Measurements from ENCODE around the gene SCN4A.

The SCN4A gene

DNA sequence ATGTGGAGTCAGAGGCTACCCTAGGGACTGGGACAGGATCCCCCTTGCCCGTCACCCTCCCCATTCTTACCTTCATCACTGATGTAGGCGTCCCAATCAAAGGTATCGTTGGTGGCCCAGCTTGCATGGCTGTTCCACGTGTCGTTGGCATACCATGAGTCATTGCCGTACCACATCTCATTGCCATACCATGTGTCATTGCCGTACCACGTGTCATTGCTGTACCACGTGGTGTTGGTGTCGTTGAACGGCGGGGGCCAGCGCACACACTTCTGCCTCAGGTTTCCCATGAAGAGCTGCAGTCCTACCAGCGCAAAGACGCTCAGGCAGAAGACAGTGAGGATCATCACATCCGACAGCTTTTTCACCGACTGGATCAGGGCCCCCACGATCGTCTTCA, 4.8 kb downstream of the SCN4A start:
- TF ChIP-seq, protein P1, sequence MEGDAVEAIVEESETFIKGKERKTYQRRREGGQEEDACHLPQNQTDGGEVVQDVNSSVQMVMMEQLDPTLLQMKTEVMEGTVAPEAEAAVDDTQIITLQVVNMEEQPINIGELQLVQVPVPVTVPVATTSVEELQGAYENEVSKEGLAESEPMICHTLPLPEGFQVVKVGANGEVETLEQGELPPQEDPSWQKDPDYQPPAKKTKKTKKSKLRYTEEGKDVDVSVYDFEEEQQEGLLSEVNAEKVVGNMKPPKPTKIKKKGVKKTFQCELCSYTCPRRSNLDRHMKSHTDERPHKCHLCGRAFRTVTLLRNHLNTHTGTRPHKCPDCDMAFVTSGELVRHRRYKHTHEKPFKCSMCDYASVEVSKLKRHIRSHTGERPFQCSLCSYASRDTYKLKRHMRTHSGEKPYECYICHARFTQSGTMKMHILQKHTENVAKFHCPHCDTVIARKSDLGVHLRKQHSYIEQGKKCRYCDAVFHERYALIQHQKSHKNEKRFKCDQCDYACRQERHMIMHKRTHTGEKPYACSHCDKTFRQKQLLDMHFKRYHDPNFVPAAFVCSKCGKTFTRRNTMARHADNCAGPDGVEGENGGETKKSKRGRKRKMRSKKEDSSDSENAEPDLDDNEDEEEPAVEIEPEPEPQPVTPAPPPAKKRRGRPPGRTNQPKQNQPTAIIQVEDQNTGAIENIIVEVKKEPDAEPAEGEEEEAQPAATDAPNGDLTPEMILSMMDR (IDR thresholded peaks at IDR 0.05; ENCODE audit: extremely low read depth, insufficient read depth, missing control alignments), result no peak
- no peak for DNase-seq (ENCODE audit: low spot score)

DNA sequence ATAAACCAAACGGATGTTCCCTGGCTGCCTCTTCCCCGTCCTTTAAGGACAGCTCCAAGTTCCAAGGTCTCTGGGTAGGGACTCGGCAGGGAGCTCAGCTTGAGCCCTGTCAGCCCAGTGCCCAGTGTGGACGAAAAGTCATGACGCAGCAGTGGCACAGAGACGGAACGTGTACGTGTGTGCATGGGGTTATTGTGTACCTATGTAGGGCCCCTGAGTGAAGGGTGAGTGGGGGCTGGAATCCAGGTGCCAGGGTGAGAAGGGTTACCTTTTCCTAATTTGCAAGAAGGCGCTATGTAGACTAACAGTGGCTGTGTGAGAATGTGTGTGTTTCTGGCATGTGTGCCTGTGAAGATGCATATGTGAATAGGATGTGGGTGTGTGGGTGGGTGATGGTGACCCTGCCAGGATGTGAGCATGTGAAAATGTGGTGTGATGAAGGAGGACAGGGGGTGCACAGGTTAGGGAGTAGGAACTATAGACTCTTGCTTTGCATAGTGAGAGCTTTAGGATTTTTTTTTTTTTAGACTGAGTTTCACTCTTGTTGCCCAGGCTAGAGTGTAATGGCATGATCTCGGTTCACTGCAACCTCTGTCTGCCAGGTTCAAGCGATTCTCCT, 6.0 kb downstream of the SCN4A start:
- in situ Hi-C loops (cut with MboI; ENCODE audit: low pct_unique_long_range_greater_than_20kb, low sequenced_read_pairs, unreplicated experiment), result no loop called here
- DNase-seq (ENCODE audit: low spot score), result peak; percentile 54
- TF ChIP-seq, protein P1 (IDR thresholded peaks at IDR 0.05; ENCODE audit: extremely low read depth, insufficient read depth, missing control alignments), result no peak

More for the DNA sequence above, 4.8 kb downstream of the SCN4A start:
- in situ Hi-C loops (cut with MboI; ENCODE audit: low pct_unique_long_range_greater_than_20kb, low sequenced_read_pairs, unreplicated experiment), result no loop called here

DNA sequence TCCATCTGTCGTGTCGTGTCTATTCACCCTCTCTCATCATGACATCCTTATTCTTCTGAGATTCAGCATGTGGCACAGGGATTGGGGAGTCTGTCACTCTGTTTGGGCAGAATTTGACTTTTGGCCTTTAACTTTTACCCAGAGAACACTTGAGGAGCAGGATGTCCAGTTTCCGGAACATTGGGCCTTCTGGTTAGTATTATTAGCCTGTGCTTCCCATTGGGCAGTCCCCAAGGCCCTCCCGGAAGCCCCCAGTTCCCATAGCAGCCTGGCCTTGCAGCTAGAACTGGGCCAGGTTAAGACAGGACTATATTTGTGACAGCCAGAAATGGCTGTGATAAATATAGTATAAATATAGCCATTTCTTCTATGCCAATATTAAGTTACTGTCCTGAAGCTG, 9.6 kb downstream of the SCN4A start:
- DNase-seq (ENCODE audit: low spot score), result no peak
- TF ChIP-seq, protein P1 (IDR thresholded peaks at IDR 0.05; ENCODE audit: extremely low read depth, insufficient read depth, missing control alignments), result no peak
- in situ Hi-C loops (cut with MboI; ENCODE audit: low pct_unique_long_range_greater_than_20kb, low sequenced_read_pairs, unreplicated experiment), result no loop called here

DNA sequence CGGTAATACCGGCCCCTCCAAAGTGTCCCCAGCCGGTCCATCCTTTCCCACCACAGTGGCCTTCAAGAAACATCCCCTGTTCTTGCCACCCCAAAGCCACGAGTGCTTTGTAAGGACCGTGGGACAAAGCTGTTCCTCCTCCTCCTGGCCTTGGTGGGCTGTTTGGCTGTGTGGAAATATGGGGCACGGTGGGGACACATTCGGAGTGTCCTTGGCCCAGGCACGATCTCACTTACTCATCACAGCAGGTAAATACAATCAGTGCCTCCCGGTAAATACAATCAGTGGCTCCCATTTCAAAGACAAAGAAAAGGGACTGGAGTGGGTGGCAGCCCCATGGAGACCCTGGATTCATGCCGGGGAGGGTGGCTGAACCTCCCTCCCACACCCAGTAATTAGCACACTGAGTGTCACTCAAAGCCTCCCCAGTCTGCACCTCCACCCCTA, 10.4 kb downstream of the SCN4A start:
- in situ Hi-C loops (cut with MboI; ENCODE audit: low pct_unique_long_range_greater_than_20kb, low sequenced_read_pairs, unreplicated experiment), result no loop called here
- DNase-seq (ENCODE audit: low spot score), result no peak
- TF ChIP-seq, protein P1 (IDR thresholded peaks at IDR 0.05; ENCODE audit: extremely low read depth, insufficient read depth, missing control alignments), result no peak

DNA sequence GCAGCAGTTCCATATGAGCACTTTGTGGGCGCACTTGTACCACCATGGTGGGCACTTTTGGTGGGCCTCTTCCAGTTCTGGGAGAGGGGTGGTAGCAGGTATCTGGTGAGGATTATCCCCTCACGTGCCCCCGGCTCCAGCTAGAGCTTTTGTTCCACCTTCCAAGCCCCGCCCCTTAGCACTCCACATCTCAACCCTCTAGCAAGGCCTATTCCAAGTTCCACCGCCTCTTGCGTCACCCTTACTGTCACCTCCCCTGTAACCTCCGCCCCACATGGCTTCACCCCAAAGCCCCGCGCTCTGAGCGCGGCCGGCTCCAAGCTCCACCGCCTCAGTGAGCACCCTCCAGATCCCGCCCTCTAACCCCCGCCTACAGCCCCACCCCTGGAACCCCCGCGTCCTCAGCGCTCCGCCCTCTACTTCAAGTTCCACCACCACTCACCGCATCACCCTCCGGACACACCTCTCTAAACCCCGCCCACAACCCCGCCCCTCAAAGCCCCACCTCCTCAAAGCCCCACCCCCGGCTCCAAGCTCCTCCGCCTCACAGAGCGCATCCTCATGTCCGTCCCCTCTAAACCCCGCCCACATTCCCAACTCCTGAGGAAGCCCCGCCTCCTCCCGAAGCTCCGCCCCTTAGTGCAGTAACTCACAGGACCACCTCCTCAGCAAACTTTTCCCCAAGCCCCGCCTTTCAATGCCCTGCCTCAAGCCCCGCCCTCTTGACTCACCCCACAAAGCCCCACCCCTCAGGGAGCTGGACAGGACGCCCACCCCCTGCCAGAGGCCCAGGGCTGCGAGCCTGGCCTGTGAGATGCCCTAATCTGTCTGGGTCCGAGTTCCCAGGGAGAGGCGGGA, 11.1 kb downstream of the SCN4A start:
- TF ChIP-seq, protein P1 (IDR thresholded peaks at IDR 0.05; ENCODE audit: extremely low read depth, insufficient read depth, missing control alignments), result no peak
- DNase-seq (ENCODE audit: low spot score), result peak; percentile 64
- in situ Hi-C loops (cut with MboI; ENCODE audit: low pct_unique_long_range_greater_than_20kb, low sequenced_read_pairs, unreplicated experiment), result no loop called here

DNA sequence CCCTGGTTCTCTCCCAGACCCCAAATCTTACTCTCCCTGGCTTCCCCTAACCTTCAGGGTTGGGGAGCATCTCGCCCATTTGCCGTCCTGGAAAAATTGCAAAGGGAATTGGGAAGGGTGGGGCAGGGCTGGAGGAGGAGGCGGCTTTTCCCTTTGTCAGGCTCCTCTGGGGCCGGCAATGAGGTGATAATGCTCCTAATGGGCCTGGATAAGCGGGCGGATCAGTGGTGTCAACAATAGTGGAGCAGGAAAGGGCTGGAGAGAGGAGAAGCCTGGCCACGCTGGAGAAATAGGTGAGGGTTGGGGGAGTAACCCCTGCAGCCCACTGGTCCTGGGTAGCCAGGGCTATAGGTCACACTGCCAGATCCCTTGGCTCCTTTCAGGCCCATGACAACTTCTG, 12.3 kb downstream of the SCN4A start:
- in situ Hi-C loops (cut with MboI; ENCODE audit: low pct_unique_long_range_greater_than_20kb, low sequenced_read_pairs, unreplicated experiment), result no loop called here
- TF ChIP-seq, protein P1 (IDR thresholded peaks at IDR 0.05; ENCODE audit: extremely low read depth, insufficient read depth, missing control alignments), result no peak
- DNase-seq (ENCODE audit: low spot score), result no peak

Data from GM13977 (cell line).